Peyer's patch (tissue), 4 donors: ENCODE measurements around the gene COL20A1.

Experiments
- CTCF ChIP-seq, 6 experiments: fragments of 450-650 bp in 4 of 6; fragments of 200-600 bp in 2 of 6; sonication (generic) in 1 of 6; IDR thresholded peaks; one replicate each; pipeline ENCODE4 v1.5.1; 2017 to 2019; ENCODE audit warnings: antibody characterized with exemption in 6 of 6, mild to moderate bottlenecking in 3 of 6, moderate library complexity in 1 of 6
- POLR2A ChIP-seq, 2 donors: fragments of 450-650 bp; IDR thresholded peaks; one replicate each; pipeline ENCODE4 v1.5.1; 2017; ENCODE audit warnings: antibody characterized with exemption in 2 of 2, mild to moderate bottlenecking in 2 of 2, moderate library complexity in 2 of 2

GRCh38 chr20:63356931-63357879 lies 64.2 kb downstream of the COL20A1 start:
- no peak for TF ChIP-seq POLR2A (IDR thresholded peaks at IDR 0.05)
- TF ChIP-seq CTCF (IDR thresholded peaks at IDR 0.05), result no peak
